Keratinocyte (primary cell): ENCODE results near the gene MESD. TPM values are rescaled to one million over a fixed set of nuclear protein-coding genes. Genes with fewer than 3 reads are reported as not detected.

Source experiments
- DNase-seq: peaks from one replicate; pipeline ENCODE4 v3.0.0-alpha.2; 2011; ENCODE audit warnings: low read depth, missing footprints, low spot score
- FAIRE-seq: peaks from 2 replicates; lab custom pipeline; 2011; peaks lifted over from hg19 to GRCh38; lab: Jason Lieb, UNC
- H2AFZ ChIP-seq: 2 replicates; pipeline ENCODE4 v1.6.0; 2012; ENCODE audit warnings: low read length, control low read depth, inconsistent platforms; ENCODE audit not compliant: control insufficient read depth
- H3K27ac ChIP-seq: 2 replicates; pipeline ENCODE4 v1.5.1; 2011; ENCODE audit warnings: low read length; ENCODE audit not compliant: control insufficient read depth, insufficient read depth
- H3K27me3 ChIP-seq: 3 replicates; pipeline ENCODE4 v1.6.0; 2011; ENCODE audit warnings: low read length; ENCODE audit not compliant: control insufficient read depth, insufficient read depth; ENCODE audit errors: extremely low read depth
- H3K36me3 ChIP-seq, 2 experiments: 2 replicates in 1 of 2; 3 replicates in 1 of 2; pipeline ENCODE4 v1.5.1; 2011; ENCODE audit warnings: low read length in 2 of 2, mild to moderate bottlenecking in 1 of 2; ENCODE audit not compliant: control insufficient read depth in 2 of 2, insufficient read depth in 2 of 2; ENCODE audit errors: extremely low read depth in 1 of 2
- H3K4me1 ChIP-seq: 3 replicates; pipeline ENCODE4 v1.5.1; 2011; ENCODE audit warnings: low read length; ENCODE audit not compliant: control insufficient read depth, insufficient read depth; ENCODE audit errors: extremely low read depth
- H3K4me2 ChIP-seq: 3 replicates; pipeline ENCODE4 v1.6.0; 2011; ENCODE audit warnings: low read depth, low read length; ENCODE audit not compliant: control insufficient read depth, insufficient read depth; ENCODE audit errors: extremely low read depth
- H3K4me3 ChIP-seq, 3 experiments: fragments of 200-600 bp in 1 of 3; sonication (generic) in 1 of 3; 2 replicates in 2 of 3; 3 replicates in 1 of 3; pipeline ENCODE4 v1.5.1; 2011 to 2016; ENCODE audit warnings: low read length in 3 of 3, mild to moderate bottlenecking in 3 of 3, control low read depth in 2 of 3, inconsistent platforms in 1 of 3, low read depth in 1 of 3, mixed read lengths in 1 of 3, mixed run types in 1 of 3, moderate library complexity in 1 of 3; ENCODE audit not compliant: control insufficient read depth in 2 of 3, insufficient read depth in 2 of 3; ENCODE audit errors: extremely low read depth in 1 of 3
- H3K79me2 ChIP-seq: 2 replicates; pipeline ENCODE4 v1.6.0; 2012; ENCODE audit warnings: low read length; ENCODE audit not compliant: control insufficient read depth, insufficient read depth
- H3K9ac ChIP-seq: 3 replicates; pipeline ENCODE4 v1.6.0; 2011; ENCODE audit warnings: low read length; ENCODE audit not compliant: control insufficient read depth, insufficient read depth; ENCODE audit errors: extremely low read depth
- H3K9me1 ChIP-seq: 3 replicates; pipeline ENCODE4 v1.6.0; 2011; ENCODE audit warnings: low read length; ENCODE audit not compliant: control insufficient read depth, insufficient read depth; ENCODE audit errors: extremely low read depth
- H3K9me3 ChIP-seq: 2 replicates; pipeline ENCODE4 v1.5.1; 2012; ENCODE audit warnings: low read depth, low read length; ENCODE audit not compliant: control insufficient read depth
- H4K20me1 ChIP-seq: 3 replicates; pipeline ENCODE4 v1.6.0; 2011; ENCODE audit warnings: low read length; ENCODE audit not compliant: control insufficient read depth, insufficient read depth; ENCODE audit errors: extremely low read depth
- CTCF ChIP-seq, 3 experiments: IDR thresholded peaks in 1 of 3; conservative IDR thresholded peaks in 1 of 3; optimal IDR thresholded peaks in 1 of 3; 2 replicates in 2 of 3; 3 replicates in 1 of 3; pipeline versions ENCODE3 to v1.5.1; 2011; ENCODE audit warnings: low read length in 3 of 3, mild to moderate bottlenecking in 3 of 3, moderate library complexity in 2 of 3, control low read depth in 1 of 3, inconsistent platforms in 1 of 3; ENCODE audit not compliant: insufficient read depth in 2 of 3; ENCODE audit errors: extremely low read depth in 1 of 3
- EZH2 ChIP-seq: IDR thresholded peaks from one replicate; pipeline ENCODE4 v1.6.1; 2012; ENCODE audit warnings: inconsistent platforms, mild to moderate bottlenecking, low read length, moderate library complexity
- dilution Hi-C: fragments of 300-500 bp; cut with MboI; formaldehyde crosslinking; loops from one replicate; pipeline ENCODE4 v1.7.0; 2020; ENCODE audit warnings: low sequenced_read_pairs; ENCODE audit not compliant: extremely low pct_ligation_motif_present
- polyA plus RNA-seq, 5 experiments: library from polyadenylated mRNA; depleted of rRNA in 3 of 5; stranded (reverse) in 3 of 5; stranded (forward) in 1 of 5; unstranded in 1 of 5; fragments of >200 nt; gene quantifications; 1 replicate in 1 of 5; 2 replicates in 3 of 5; 3 replicates in 1 of 5; pipeline versions ENCODE4 v1.2.1 to v1.2.3, GENCODE V29; 2011 to 2012; ENCODE audit warnings: missing spikeins in 2 of 5, low read depth in 1 of 5, low replicate concordance in 1 of 5

Gene MESD
- polyA plus RNA-seq, 1 donor (not counting 4 experiments of a cell fraction or from before 2014, with no cell fraction given), result 18.7 TPM

GRCh38 chr15:80934761-80935221 is 54.8 kb downstream of the MESD start:
- Histone ChIP-seq H3K79me2 (no peaks in the 10 kb centered on the region), H3K4me2 (no peak overlapping the region), H2AFZ (no peak overlapping the region), H3K36me3 (peaks cover 0 to 1% of the 10 kb centered on the region in 2 experiments), H3K9ac (no peak overlapping the region), H3K9me1 (no peaks in the 10 kb centered on the region), H3K9me3 (no peaks in the 10 kb centered on the region), H3K27me3 (no peaks in the 10 kb centered on the region), H3K4me1 (peaks cover 4% of the 10 kb centered on the region), H3K27ac (no peak overlapping the region), H4K20me1 (no peaks in the 10 kb centered on the region), H3K4me3 (no peak overlapping the region)
- dilution Hi-C loops, result no loop called here
- DNase-seq (no peak), FAIRE-seq (no peak)
- no peak for TF ChIP-seq EZH2
- TF ChIP-seq CTCF (optimal IDR thresholded peaks at IDR 0.05 in 1 of 3, IDR thresholded peaks at IDR 0.05 in 1 of 3, conservative IDR thresholded peaks at IDR 0.05 in 1 of 3; ENCODE audit: extremely low read depth in 1 of 3, insufficient read depth in 2 of 3, low read length in 3 of 3), result no peak

- peaks cover 0 to 1% of the 10 kb centered on the region in 2 experiments for H3K36me3 ChIP-seq
- dilution Hi-C loops, result no loop called here
- no peaks in the 10 kb centered on the region for H3K9me3 ChIP-seq
- no peak overlapping the region for H3K27ac ChIP-seq
- H3K79me2 ChIP-seq, result no peaks in the 10 kb centered on the region
- TF ChIP-seq CTCF (optimal IDR thresholded peaks at IDR 0.05 in 1 of 3, IDR thresholded peaks at IDR 0.05 in 1 of 3, conservative IDR thresholded peaks at IDR 0.05 in 1 of 3; ENCODE audit: extremely low read depth in 1 of 3, insufficient read depth in 2 of 3, low read length in 3 of 3) (no peak), EZH2 (no peak)
- H3K9ac ChIP-seq, result no peak overlapping the region
- no peaks in the 10 kb centered on the region for H4K20me1 ChIP-seq
- no peak for FAIRE-seq
- H3K4me1 ChIP-seq, result peaks cover 4% of the 10 kb centered on the region
- no peak overlapping the region for H3K4me2 ChIP-seq
- H3K27me3 ChIP-seq, result no peaks in the 10 kb centered on the region
- DNase-seq, result no peak
- H2AFZ ChIP-seq, result no peak overlapping the region
- H3K9me1 ChIP-seq, result no peaks in the 10 kb centered on the region
- H3K4me3 ChIP-seq, result no peak overlapping the region
These were observed 56.6 kb downstream of the MESD start for GRCh38 chr15:80932989-80933388.
